ENCODE data around the gene MAP3K14.

DNA sequence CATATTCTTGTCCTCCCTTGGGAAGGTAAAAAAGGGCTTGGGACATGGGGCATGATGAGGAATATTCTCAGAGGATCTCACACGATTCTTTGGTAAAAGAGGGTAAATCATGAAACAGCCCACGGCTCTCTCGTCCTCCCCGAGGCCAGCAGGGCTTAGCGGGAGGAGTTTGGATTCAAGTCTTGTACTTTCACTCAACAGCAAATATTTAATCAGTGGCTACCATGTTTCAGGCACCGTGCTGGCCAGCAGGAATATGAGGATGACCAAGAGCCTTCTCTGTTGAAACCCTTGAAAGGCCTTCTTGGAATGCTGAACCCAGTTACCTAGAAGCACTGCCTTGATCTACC lies 8.8 kb downstream of the MAP3K14 start:
- TF ChIP-seq, protein P1, sequence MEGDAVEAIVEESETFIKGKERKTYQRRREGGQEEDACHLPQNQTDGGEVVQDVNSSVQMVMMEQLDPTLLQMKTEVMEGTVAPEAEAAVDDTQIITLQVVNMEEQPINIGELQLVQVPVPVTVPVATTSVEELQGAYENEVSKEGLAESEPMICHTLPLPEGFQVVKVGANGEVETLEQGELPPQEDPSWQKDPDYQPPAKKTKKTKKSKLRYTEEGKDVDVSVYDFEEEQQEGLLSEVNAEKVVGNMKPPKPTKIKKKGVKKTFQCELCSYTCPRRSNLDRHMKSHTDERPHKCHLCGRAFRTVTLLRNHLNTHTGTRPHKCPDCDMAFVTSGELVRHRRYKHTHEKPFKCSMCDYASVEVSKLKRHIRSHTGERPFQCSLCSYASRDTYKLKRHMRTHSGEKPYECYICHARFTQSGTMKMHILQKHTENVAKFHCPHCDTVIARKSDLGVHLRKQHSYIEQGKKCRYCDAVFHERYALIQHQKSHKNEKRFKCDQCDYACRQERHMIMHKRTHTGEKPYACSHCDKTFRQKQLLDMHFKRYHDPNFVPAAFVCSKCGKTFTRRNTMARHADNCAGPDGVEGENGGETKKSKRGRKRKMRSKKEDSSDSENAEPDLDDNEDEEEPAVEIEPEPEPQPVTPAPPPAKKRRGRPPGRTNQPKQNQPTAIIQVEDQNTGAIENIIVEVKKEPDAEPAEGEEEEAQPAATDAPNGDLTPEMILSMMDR (conservative IDR thresholded peaks at IDR 0.05; ENCODE audit: low read depth, low read length) = no peak
- no peak for TF ChIP-seq EZH2 (IDR thresholded peaks at IDR 0.05; ENCODE audit: borderline replicate concordance, low read depth, low read length, poor library complexity, severe bottlenecking)

Data from A673 (cell line).